Measurements from ENCODE around the gene C14orf119. TPM values are rescaled to one million over a fixed set of nuclear protein-coding genes. Genes with fewer than 3 reads are reported as not detected.

The C14orf119 gene
- total RNA-seq, 3 donors from 2014 or later (not counting 1 experiment from before 2014, with no cell fraction given) = 10.6 to 19.0 (median 14.7) TPM

DNA sequence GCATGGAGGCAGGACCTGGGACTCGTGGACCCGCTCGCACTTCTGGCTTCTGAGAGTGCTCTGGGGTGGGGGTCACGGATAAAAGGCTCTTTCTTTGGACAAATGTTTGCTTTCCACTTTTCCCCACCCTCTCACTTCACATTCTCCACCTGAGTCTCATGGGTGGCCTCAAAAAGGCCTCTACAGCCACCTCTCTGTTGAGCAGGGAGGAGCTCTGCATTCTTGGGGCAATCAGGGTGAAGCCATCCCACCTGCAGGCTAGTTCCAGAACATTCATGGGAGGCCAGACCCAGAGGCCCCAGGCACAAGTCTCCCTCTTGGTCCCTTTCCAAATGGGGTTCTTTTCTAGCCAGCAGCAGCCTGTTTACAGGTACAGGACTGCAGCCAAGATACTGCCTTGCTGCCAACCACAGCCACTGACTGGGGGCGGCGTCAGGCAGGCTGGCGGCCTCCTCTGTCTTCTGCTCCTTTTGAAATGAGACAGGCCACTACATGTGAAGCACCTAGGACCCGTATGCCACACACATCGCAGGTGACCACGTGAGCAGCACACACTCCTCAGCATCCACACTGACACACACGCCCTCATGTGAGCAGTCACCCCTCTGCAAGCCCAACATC lies 42.0 kb downstream of the C14orf119 start:
- Histone ChIP-seq H3K27me3 (ENCODE audit: control insufficient read depth, insufficient read depth, low read length) (no peaks in the 10 kb centered on the region), H3K9me3 (ENCODE audit: control insufficient read depth, insufficient read depth, low read length) (no peaks in the 10 kb centered on the region), H3K4me1 (ENCODE audit: control insufficient read depth, insufficient read depth, low read length) (no peaks in the 10 kb centered on the region), H3K27ac (ENCODE audit: low read length) (no peak overlapping the region), H3K4me3 (ENCODE audit: low read length) (no peak overlapping the region), H3K36me3 (ENCODE audit: control insufficient read depth, insufficient read depth, low read length) (no peaks in the 10 kb centered on the region)
- Mint-ChIP-seq H3K36me3 (no peaks in the 10 kb centered on the region), H3K27me3 (ENCODE audit: low read depth in 2 of 2) (peaks cover 0 to 2% of the 10 kb centered on the region in 2 donors), H3K27ac (no peak overlapping the region), H3K4me1 (no peaks in the 10 kb centered on the region), H3K9me3 (no peaks in the 10 kb centered on the region), H3K4me3 (no peak overlapping the region)
- intact Hi-C loops (cut with micrococcal nuclease) = no loop called here
- no peak for ATAC-seq
- no peak for DNase-seq
- whole genome bisulfite sequencing (ENCODE audit: insufficient coverage) = 87% methylated on average over 11 of the region's 11 CpGs
- TF ChIP-seq, protein P1, sequence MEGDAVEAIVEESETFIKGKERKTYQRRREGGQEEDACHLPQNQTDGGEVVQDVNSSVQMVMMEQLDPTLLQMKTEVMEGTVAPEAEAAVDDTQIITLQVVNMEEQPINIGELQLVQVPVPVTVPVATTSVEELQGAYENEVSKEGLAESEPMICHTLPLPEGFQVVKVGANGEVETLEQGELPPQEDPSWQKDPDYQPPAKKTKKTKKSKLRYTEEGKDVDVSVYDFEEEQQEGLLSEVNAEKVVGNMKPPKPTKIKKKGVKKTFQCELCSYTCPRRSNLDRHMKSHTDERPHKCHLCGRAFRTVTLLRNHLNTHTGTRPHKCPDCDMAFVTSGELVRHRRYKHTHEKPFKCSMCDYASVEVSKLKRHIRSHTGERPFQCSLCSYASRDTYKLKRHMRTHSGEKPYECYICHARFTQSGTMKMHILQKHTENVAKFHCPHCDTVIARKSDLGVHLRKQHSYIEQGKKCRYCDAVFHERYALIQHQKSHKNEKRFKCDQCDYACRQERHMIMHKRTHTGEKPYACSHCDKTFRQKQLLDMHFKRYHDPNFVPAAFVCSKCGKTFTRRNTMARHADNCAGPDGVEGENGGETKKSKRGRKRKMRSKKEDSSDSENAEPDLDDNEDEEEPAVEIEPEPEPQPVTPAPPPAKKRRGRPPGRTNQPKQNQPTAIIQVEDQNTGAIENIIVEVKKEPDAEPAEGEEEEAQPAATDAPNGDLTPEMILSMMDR (IDR thresholded peaks at IDR 0.05) = no peak

DNA sequence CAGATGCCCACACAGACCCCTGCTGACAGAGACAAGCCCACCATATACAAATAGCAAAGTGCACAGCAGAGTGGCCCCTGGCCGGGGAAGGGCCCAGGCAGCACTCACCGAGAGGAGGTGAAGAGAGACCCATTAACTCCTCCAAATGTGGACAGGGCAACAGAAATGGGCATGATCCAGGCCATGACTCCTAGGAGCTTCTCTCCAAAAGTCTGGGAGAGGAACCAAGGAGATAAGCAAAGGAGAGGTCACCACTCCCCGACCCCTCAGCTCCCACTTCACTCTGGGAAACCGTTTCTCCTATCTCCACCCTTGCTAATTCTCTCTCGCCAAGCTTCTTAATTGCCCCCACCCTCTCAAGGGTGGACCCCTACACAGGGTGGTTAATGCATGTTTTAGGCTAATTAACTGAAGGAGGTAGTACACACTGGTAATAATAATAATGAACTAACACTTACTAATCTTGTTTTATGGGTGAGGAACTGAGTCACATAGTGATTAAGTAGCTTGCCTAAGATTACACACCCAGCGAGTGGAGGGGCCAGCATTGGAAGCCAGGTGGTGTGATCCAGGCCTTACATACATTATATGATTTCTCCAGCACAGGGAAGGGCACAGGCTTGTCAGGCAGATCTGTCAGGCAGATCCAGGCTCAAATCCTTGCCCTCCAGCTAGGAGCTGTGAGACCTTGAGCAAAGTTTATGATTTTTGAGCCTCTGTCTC lies 42.7 kb downstream of the C14orf119 start:
- Mint-ChIP-seq H3K4me1 (no peaks in the 10 kb centered on the region), H3K36me3 (no peaks in the 10 kb centered on the region), H3K27ac (no peak overlapping the region), H3K9me3 (no peaks in the 10 kb centered on the region), H3K27me3 (ENCODE audit: low read depth in 2 of 2) (peaks cover 0 to 2% of the 10 kb centered on the region in 2 donors), H3K4me3 (no peak overlapping the region)
- Histone ChIP-seq H3K27me3 (ENCODE audit: control insufficient read depth, insufficient read depth, low read length) (no peaks in the 10 kb centered on the region), H3K4me1 (ENCODE audit: control insufficient read depth, insufficient read depth, low read length) (no peaks in the 10 kb centered on the region), H3K4me3 (ENCODE audit: low read length) (no peak overlapping the region), H3K9me3 (ENCODE audit: control insufficient read depth, insufficient read depth, low read length) (no peaks in the 10 kb centered on the region), H3K36me3 (ENCODE audit: control insufficient read depth, insufficient read depth, low read length) (no peaks in the 10 kb centered on the region), H3K27ac (ENCODE audit: low read length) (no peak overlapping the region)
- 87% methylated on average over 3 of the region's 6 CpGs for WGBS (ENCODE audit: insufficient coverage)
- TF ChIP-seq, protein P1 (IDR thresholded peaks at IDR 0.05) = no peak
- DNase-seq (no peak), ATAC-seq (no peak)
- intact Hi-C loops (cut with micrococcal nuclease) = no loop called here

DNA sequence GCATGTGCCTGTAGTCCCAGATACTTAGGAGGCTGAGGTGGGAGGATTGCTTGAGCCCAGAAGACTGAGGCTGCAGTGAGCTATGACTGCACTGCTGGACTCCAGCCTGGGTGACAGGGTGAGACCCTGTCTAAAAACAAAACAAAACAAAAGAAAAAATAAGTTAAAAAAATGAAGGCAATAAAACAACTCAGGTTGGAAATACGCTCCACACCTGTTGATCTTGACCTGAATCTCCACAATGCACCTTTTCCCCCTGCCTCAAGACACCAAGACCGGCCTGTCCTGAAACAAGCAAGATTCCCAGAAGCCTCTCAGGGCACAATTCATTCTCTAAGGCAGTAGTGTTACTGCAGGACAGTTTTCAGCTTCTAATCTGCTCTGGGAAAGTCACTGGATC lies 44.6 kb downstream of the C14orf119 start:
- Histone ChIP-seq H3K27ac (ENCODE audit: low read length) (no peak overlapping the region), H3K4me1 (ENCODE audit: control insufficient read depth, insufficient read depth, low read length) (no peaks in the 10 kb centered on the region), H3K27me3 (ENCODE audit: control insufficient read depth, insufficient read depth, low read length) (no peaks in the 10 kb centered on the region), H3K4me3 (ENCODE audit: low read length) (no peak overlapping the region), H3K9me3 (ENCODE audit: control insufficient read depth, insufficient read depth, low read length) (no peaks in the 10 kb centered on the region), H3K36me3 (ENCODE audit: control insufficient read depth, insufficient read depth, low read length) (no peaks in the 10 kb centered on the region)
- H3K9me3 Mint-ChIP-seq = no peaks in the 10 kb centered on the region
- peaks cover 0 to 2% of the 10 kb centered on the region in 2 donors for H3K27me3 Mint-ChIP-seq (ENCODE audit: low read depth in 2 of 2)
- intact Hi-C loops (cut with micrococcal nuclease) = no loop called here
- DNase-seq = no peak
- no peaks in the 10 kb centered on the region for H3K4me1 Mint-ChIP-seq
- no peak overlapping the region for H3K4me3 Mint-ChIP-seq
- 83% methylated on average over 2 of the region's 2 CpGs for WGBS (ENCODE audit: insufficient coverage)
- TF ChIP-seq, protein P1 (IDR thresholded peaks at IDR 0.05) = no peak
- ATAC-seq = no peak
- no peak overlapping the region for H3K27ac Mint-ChIP-seq
- no peaks in the 10 kb centered on the region for H3K36me3 Mint-ChIP-seq
